DND-41 (cell line): ENCODE data around the gene MRNIP.

Experiments
- CTCF ChIP-seq: IDR thresholded peaks from 2 replicates; pipeline ENCODE4 v1.5.1; 2012; ENCODE audit warnings: borderline replicate concordance, low read length, moderate library complexity, mild to moderate bottlenecking; ENCODE audit not compliant: poor library complexity, severe bottlenecking; ENCODE audit errors: extremely low read depth
- EZH2 ChIP-seq: IDR thresholded peaks from 3 replicates; pipeline ENCODE4 v1.6.1; 2012; ENCODE audit warnings: borderline replicate concordance, low read depth, mild to moderate bottlenecking, moderate library complexity, low read length, inconsistent platforms; ENCODE audit not compliant: severe bottlenecking

- TF ChIP-seq CTCF (no peak), EZH2 (no peak)
Measured at GRCh38 chr5:179803651-179804554, 54.7 kb downstream of the MRNIP start.
